ENCODE measurements around the gene KRT10.
"Not testable (repeated sequence)": the region's sequence is repeated elsewhere in the genome, so short reads cannot be mapped to it uniquely, and the experiment has no call there.

The KRT10 gene

GRCh38 chr17:40832840-40833239 lies 10.4 kb upstream of the KRT10 start:
- DNase-seq (ENCODE audit: low read depth in 2 of 2): no peak

GRCh38 chr17:40830085-40830776 lies 7.8 kb upstream of the KRT10 start:
- DNase-seq (ENCODE audit: low read depth in 2 of 2): no peak

GRCh38 chr17:40828454-40829044 lies 6.1 kb upstream of the KRT10 start:
- no peak for DNase-seq (ENCODE audit: low read depth in 2 of 2)

GRCh38 chr17:40827746-40828453 lies 5.5 kb upstream of the KRT10 start:
- DNase-seq (ENCODE audit: low read depth in 2 of 2): no peak

- DNase-seq (ENCODE audit: low read depth in 2 of 2): no peak
These were observed 3.2 kb upstream of the KRT10 start for GRCh38 chr17:40825599-40825998.

- DNase-seq (ENCODE audit: low read depth in 2 of 2): no peak
These were observed 1.8 kb upstream of the KRT10 start for GRCh38 chr17:40824015-40824832.

- no peak for DNase-seq (ENCODE audit: low read depth in 2 of 2)
These were observed 878 bp downstream of the KRT10 start for GRCh38 chr17:40821536-40821935.

GRCh38 chr17:40820228-40820838 lies 2.1 kb downstream of the KRT10 start:
- no peak for DNase-seq (ENCODE audit: low read depth in 2 of 2)

- DNase-seq (ENCODE audit: low read depth in 2 of 2): no peak
These were observed 2.8 kb downstream of the KRT10 start for GRCh38 chr17:40819528-40820125.

- DNase-seq (ENCODE audit: low read depth in 2 of 2): peak; percentile 52 to 63
These were observed 3.5 kb downstream of the KRT10 start for GRCh38 chr17:40818733-40819527.

- no peak for DNase-seq (ENCODE audit: low read depth in 2 of 2)
These were observed 4.1 kb downstream of the KRT10 start for GRCh38 chr17:40818343-40818732.

- DNase-seq (ENCODE audit: low read depth in 2 of 2): no peak
These were observed 5.2 kb downstream of the KRT10 start for GRCh38 chr17:40817103-40817682.

- no peak for DNase-seq (ENCODE audit: low read depth in 2 of 2)
These were observed 5.8 kb downstream of the KRT10 start for GRCh38 chr17:40816569-40816968.

- no peak for DNase-seq (ENCODE audit: low read depth in 2 of 2)
These were observed 7.0 kb downstream of the KRT10 start for GRCh38 chr17:40815381-40815780.

- DNase-seq (ENCODE audit: low read depth in 2 of 2): not testable (repeated sequence)
These were observed 7.8 kb downstream of the KRT10 start for GRCh38 chr17:40814657-40815056.

GRCh38 chr17:40813804-40814203 lies 8.6 kb downstream of the KRT10 start:
- DNase-seq (ENCODE audit: low read depth in 2 of 2): no peak

- no peak for DNase-seq (ENCODE audit: low read depth in 2 of 2)
These were observed 9.8 kb downstream of the KRT10 start for GRCh38 chr17:40812639-40813038.

GRCh38 chr17:40810494-40810893 lies 11.9 kb downstream of the KRT10 start:
- DNase-seq (ENCODE audit: low read depth in 2 of 2): no peak

- DNase-seq (ENCODE audit: low read depth in 2 of 2): no peak
These were observed 12.5 kb downstream of the KRT10 start for GRCh38 chr17:40809721-40810421.

- no peak for DNase-seq (ENCODE audit: low read depth in 2 of 2)
These were observed 16.3 kb downstream of the KRT10 start for GRCh38 chr17:40806131-40806530.

Measured in stimulated activated CD4-positive, alpha-beta T cell treated with anti-CD3 and anti-CD28 coated beads, Interleukin-1b, Interleukin-23, amount 100 ng/mL, for 1 hour (primary cell).